ENCODE measurements around the gene NUP133. TPM values are rescaled to one million over a fixed set of nuclear protein-coding genes. Genes with fewer than 3 reads are reported as not detected.

NUP133 gene
- total RNA-seq, 1 experiment from 2014 or later = 67.8 TPM

DNA sequence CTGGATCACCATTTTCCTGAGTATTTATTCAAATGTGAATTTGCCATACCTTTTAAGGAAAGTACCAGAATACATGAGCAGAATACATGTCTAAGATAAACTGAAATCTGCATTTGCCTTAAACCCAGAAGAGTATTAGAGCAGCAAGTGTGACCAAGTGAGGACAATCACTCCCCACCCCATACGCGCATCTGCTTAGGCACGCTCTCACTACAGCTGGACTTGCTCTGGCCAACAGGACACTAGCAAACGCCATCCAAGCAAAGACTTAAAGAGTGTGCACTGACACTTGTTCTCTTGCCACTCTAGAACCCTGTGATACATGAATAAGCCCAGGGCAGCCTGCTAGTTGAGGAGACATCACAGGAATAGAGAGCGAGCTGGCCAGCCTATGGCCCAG is 25.6 kb downstream of the NUP133 start (continued):
- TF ChIP-seq, protein P1, sequence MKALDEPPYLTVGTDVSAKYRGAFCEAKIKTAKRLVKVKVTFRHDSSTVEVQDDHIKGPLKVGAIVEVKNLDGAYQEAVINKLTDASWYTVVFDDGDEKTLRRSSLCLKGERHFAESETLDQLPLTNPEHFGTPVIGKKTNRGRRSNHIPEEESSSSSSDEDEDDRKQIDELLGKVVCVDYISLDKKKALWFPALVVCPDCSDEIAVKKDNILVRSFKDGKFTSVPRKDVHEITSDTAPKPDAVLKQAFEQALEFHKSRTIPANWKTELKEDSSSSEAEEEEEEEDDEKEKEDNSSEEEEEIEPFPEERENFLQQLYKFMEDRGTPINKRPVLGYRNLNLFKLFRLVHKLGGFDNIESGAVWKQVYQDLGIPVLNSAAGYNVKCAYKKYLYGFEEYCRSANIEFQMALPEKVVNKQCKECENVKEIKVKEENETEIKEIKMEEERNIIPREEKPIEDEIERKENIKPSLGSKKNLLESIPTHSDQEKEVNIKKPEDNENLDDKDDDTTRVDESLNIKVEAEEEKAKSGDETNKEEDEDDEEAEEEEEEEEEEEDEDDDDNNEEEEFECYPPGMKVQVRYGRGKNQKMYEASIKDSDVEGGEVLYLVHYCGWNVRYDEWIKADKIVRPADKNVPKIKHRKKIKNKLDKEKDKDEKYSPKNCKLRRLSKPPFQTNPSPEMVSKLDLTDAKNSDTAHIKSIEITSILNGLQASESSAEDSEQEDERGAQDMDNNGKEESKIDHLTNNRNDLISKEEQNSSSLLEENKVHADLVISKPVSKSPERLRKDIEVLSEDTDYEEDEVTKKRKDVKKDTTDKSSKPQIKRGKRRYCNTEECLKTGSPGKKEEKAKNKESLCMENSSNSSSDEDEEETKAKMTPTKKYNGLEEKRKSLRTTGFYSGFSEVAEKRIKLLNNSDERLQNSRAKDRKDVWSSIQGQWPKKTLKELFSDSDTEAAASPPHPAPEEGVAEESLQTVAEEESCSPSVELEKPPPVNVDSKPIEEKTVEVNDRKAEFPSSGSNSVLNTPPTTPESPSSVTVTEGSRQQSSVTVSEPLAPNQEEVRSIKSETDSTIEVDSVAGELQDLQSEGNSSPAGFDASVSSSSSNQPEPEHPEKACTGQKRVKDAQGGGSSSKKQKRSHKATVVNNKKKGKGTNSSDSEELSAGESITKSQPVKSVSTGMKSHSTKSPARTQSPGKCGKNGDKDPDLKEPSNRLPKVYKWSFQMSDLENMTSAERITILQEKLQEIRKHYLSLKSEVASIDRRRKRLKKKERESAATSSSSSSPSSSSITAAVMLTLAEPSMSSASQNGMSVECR (CRISPR knock-in tag; IDR thresholded peaks at IDR 0.05; ENCODE audit: borderline replicate concordance) = no peak
- TF ChIP-seq MXD4 (CRISPR knock-in tag; IDR thresholded peaks at IDR 0.05; ENCODE audit: borderline replicate concordance) (no peak), ZNF121 (CRISPR knock-in tag; IDR thresholded peaks at IDR 0.05) (no peak), CREM (CRISPR knock-in tag; IDR thresholded peaks at IDR 0.05) (no peak), HMGA2 (CRISPR knock-in tag; IDR thresholded peaks at IDR 0.05) (no peak), ZNF263 (CRISPR knock-in tag; IDR thresholded peaks at IDR 0.05; ENCODE audit: low read depth) (no peak)
- TF ChIP-seq, protein P2, sequence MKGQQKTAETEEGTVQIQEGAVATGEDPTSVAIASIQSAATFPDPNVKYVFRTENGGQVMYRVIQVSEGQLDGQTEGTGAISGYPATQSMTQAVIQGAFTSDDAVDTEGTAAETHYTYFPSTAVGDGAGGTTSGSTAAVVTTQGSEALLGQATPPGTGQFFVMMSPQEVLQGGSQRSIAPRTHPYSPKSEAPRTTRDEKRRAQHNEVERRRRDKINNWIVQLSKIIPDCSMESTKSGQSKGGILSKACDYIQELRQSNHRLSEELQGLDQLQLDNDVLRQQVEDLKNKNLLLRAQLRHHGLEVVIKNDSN (CRISPR knock-in tag; IDR thresholded peaks at IDR 0.05) = no peak

DNA sequence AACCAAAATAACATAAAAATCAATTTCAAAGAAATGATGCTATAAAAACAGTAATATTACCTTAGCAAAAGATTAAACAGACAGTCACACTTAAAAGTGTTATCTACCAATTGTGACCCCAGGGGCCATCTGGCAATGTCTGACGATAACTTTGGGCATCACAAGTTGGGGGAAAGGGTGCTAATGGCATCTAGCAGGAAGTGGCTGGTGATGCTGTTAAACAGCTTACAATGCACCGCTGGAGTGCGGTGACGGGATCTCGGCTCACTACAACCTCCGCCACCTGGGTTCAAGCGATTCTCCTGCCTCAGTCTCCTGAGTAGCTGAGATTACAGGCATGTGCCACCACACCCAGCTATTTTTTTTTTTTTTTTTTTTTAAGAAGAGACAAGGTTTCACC is 27.6 kb downstream of the NUP133 start:
- ATAC-seq = no peak
- peaks cover 51% of the 10 kb centered on the region for H3K36me3 Mint-ChIP-seq
- POLR2A ChIA-PET = no interaction called here

More for the DNA sequence above, 27.6 kb downstream of the NUP133 start:
- Mint-ChIP-seq H3K4me1 (no peaks in the 10 kb centered on the region), H3K4me3 (no peak overlapping the region), H3K27me3 (ENCODE audit: low read depth) (no peaks in the 10 kb centered on the region), H3K27ac (no peak overlapping the region), H3K9me3 (no peaks in the 10 kb centered on the region)
- TF ChIP-seq RORB (CRISPR knock-in tag; IDR thresholded peaks at IDR 0.05) = no peak
- TF ChIP-seq, protein P3, sequence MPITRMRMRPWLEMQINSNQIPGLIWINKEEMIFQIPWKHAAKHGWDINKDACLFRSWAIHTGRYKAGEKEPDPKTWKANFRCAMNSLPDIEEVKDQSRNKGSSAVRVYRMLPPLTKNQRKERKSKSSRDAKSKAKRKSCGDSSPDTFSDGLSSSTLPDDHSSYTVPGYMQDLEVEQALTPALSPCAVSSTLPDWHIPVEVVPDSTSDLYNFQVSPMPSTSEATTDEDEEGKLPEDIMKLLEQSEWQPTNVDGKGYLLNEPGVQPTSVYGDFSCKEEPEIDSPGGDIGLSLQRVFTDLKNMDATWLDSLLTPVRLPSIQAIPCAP (CRISPR knock-in tag; IDR thresholded peaks at IDR 0.05) = no peak
- no peak for TF ChIP-seq MYBL2 (CRISPR knock-in tag; IDR thresholded peaks at IDR 0.05)
- TF ChIP-seq NR3C1 (CRISPR knock-in tag; conservative IDR thresholded peaks at IDR 0.05; ENCODE audit: low read depth) = no peak
- no peak for TF ChIP-seq ATF1 (CRISPR knock-in tag; IDR thresholded peaks at IDR 0.05)
- TF ChIP-seq TEAD4 (CRISPR knock-in tag; IDR thresholded peaks at IDR 0.05) = no peak
- no peak for TF ChIP-seq ZNF121 (CRISPR knock-in tag; IDR thresholded peaks at IDR 0.05)
- TF ChIP-seq, protein P1 (CRISPR knock-in tag; IDR thresholded peaks at IDR 0.05; ENCODE audit: borderline replicate concordance) = no peak
- TF ChIP-seq, protein P4, sequence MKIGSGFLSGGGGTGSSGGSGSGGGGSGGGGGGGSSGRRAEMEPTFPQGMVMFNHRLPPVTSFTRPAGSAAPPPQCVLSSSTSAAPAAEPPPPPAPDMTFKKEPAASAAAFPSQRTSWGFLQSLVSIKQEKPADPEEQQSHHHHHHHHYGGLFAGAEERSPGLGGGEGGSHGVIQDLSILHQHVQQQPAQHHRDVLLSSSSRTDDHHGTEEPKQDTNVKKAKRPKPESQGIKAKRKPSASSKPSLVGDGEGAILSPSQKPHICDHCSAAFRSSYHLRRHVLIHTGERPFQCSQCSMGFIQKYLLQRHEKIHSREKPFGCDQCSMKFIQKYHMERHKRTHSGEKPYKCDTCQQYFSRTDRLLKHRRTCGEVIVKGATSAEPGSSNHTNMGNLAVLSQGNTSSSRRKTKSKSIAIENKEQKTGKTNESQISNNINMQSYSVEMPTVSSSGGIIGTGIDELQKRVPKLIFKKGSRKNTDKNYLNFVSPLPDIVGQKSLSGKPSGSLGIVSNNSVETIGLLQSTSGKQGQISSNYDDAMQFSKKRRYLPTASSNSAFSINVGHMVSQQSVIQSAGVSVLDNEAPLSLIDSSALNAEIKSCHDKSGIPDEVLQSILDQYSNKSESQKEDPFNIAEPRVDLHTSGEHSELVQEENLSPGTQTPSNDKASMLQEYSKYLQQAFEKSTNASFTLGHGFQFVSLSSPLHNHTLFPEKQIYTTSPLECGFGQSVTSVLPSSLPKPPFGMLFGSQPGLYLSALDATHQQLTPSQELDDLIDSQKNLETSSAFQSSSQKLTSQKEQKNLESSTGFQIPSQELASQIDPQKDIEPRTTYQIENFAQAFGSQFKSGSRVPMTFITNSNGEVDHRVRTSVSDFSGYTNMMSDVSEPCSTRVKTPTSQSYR (CRISPR knock-in tag; IDR thresholded peaks at IDR 0.05) = no peak
- TF ChIP-seq, protein P5, sequence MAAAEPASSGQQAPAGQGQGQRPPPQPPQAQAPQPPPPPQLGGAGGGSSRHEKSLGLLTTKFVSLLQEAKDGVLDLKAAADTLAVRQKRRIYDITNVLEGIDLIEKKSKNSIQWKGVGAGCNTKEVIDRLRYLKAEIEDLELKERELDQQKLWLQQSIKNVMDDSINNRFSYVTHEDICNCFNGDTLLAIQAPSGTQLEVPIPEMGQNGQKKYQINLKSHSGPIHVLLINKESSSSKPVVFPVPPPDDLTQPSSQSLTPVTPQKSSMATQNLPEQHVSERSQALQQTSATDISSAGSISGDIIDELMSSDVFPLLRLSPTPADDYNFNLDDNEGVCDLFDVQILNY (CRISPR knock-in tag; IDR thresholded peaks at IDR 0.05) = no peak
- TF ChIP-seq ZNF416 (CRISPR knock-in tag; IDR thresholded peaks at IDR 0.05) = no peak
- no peak for TF ChIP-seq HMGA2 (CRISPR knock-in tag; IDR thresholded peaks at IDR 0.05)
- TF ChIP-seq, protein P6, sequence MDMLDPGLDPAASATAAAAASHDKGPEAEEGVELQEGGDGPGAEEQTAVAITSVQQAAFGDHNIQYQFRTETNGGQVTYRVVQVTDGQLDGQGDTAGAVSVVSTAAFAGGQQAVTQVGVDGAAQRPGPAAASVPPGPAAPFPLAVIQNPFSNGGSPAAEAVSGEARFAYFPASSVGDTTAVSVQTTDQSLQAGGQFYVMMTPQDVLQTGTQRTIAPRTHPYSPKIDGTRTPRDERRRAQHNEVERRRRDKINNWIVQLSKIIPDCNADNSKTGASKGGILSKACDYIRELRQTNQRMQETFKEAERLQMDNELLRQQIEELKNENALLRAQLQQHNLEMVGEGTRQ (CRISPR knock-in tag; IDR thresholded peaks at IDR 0.05) = no peak
- TF ChIP-seq, protein P7, sequence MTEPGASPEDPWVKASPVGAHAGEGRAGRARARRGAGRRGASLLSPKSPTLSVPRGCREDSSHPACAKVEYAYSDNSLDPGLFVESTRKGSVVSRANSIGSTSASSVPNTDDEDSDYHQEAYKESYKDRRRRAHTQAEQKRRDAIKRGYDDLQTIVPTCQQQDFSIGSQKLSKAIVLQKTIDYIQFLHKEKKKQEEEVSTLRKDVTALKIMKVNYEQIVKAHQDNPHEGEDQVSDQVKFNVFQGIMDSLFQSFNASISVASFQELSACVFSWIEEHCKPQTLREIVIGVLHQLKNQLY (CRISPR knock-in tag; IDR thresholded peaks at IDR 0.05) = no peak
- no peak for DNase-seq (ENCODE audit: low spot score)
- CTCF ChIA-PET = interaction anchor here (0.6 to 2.1 kb wide), 6 partner anchors 14 to 222 kb away, joined by 3 to 5 read pairs (median 3); no protein-coding TSS in a partner anchor
